HT1080 (cell line): ENCODE results near the gene TSPAN1. TPM values are rescaled to one million over a fixed set of nuclear protein-coding genes. Genes with fewer than 3 reads are reported as not detected.
A peak's percentile ranks its signal among the peaks of the same experiment; 100 is the strongest.

Source experiments
- DNase-seq: peaks from one replicate; pipeline ENCODE4 v3.0.0-alpha.2; 2015; ENCODE audit warnings: low read depth
- total RNA-seq: library from RNA; depleted of rRNA; stranded (reverse); fragments of >200 nt; shearing (Covaris generic); gene quantifications from 2 replicates; pipeline ENCODE4 v1.2.3, GENCODE V29; 2014

Gene TSPAN1
- total RNA-seq, 1 experiment from 2014 or later, result 0.77 TPM

- DNase-seq, result no peak
These were observed 11.2 kb downstream of the TSPAN1 start for GRCh38 chr1:46186076-46186475.

GRCh38 chr1:46187106-46187869, 12.4 kb downstream of the TSPAN1 start:
- DNase-seq, result no peak

- no peak for DNase-seq
These were observed 13.6 kb downstream of the TSPAN1 start for GRCh38 chr1:46188295-46189030.

GRCh38 chr1:46190539-46190938, 15.7 kb downstream of the TSPAN1 start:
- no peak for DNase-seq

GRCh38 chr1:46191033-46191701, 16.3 kb downstream of the TSPAN1 start:
- DNase-seq, result no peak

- DNase-seq, result no peak
These were observed 17.3 kb downstream of the TSPAN1 start for GRCh38 chr1:46192171-46192570.

- DNase-seq, result no peak
These were observed 18.4 kb downstream of the TSPAN1 start for GRCh38 chr1:46193285-46193684.

- DNase-seq, result no peak
These were observed 19.2 kb downstream of the TSPAN1 start for GRCh38 chr1:46193984-46194570.

- DNase-seq, result no peak
These were observed 19.8 kb downstream of the TSPAN1 start for GRCh38 chr1:46194641-46195193.

- no peak for DNase-seq
These were observed 21.7 kb downstream of the TSPAN1 start for GRCh38 chr1:46196609-46197008.

GRCh38 chr1:46197560-46197963, 22.7 kb downstream of the TSPAN1 start:
- DNase-seq, result no peak

GRCh38 chr1:46197964-46198811, 23.3 kb downstream of the TSPAN1 start, which contains the start of gene POMGNT1:
TSS of gene POMGNT1 (minus strand) at chr1:46198434. CDS start at chr1:46197821, 613 bp downstream.
- DNase-seq, result peak; percentile 58

- no peak for DNase-seq
These were observed 24.4 kb downstream of the TSPAN1 start for GRCh38 chr1:46199233-46199749.

GRCh38 chr1:46203738-46204405, 29.0 kb downstream of the TSPAN1 start:
- DNase-seq, result no peak

GRCh38 chr1:46204406-46204742, 29.5 kb downstream of the TSPAN1 start:
- DNase-seq, result no peak

GRCh38 chr1:46205141-46205540, 30.3 kb downstream of the TSPAN1 start:
- no peak for DNase-seq

GRCh38 chr1:46205791-46206190, 30.9 kb downstream of the TSPAN1 start:
- no peak for DNase-seq

GRCh38 chr1:46206399-46206798, 31.5 kb downstream of the TSPAN1 start:
- no peak for DNase-seq

GRCh38 chr1:46210561-46210960, 35.7 kb downstream of the TSPAN1 start:
- no peak for DNase-seq

GRCh38 chr1:46211051-46211450, 36.2 kb downstream of the TSPAN1 start:
- DNase-seq, result no peak
